Embryonic facial prominence (tissue), 1 donor: Measurements from ENCODE around the gene RHEB.
"Not testable (repeated sequence)": the region's sequence is repeated elsewhere in the genome, so short reads cannot be mapped to it uniquely, and the experiment has no call there.

Experiments
- DNase-seq: peaks from one replicate; pipeline ENCODE4 v3.0.0-alpha.2; 2016; ENCODE audit errors: extremely low spot score

The RHEB gene

DNA sequence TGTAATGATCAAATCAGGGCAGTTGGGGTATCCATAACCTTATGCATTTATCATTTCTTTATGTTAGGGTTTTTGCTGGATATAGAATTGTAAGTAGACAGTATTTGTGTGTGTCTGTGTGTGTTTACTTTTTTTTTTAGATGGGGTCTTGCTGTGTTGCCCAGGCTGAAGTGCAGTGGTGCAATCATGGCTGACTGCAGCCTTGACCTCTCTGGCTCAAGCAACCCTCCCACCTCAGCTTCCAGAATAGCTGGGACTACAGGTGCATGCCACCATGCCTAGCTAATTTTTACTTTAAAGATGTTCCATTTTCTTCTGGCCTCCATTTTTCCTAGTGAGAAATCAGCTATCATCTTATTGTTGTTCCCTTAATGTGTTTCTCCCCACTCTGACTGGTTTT, 10.1 kb upstream of the RHEB start:
- DNase-seq, result no peak

- DNase-seq, result no peak
These were observed 5.2 kb upstream of the RHEB start for GRCh38 chr7:151524845-151525244.

DNA sequence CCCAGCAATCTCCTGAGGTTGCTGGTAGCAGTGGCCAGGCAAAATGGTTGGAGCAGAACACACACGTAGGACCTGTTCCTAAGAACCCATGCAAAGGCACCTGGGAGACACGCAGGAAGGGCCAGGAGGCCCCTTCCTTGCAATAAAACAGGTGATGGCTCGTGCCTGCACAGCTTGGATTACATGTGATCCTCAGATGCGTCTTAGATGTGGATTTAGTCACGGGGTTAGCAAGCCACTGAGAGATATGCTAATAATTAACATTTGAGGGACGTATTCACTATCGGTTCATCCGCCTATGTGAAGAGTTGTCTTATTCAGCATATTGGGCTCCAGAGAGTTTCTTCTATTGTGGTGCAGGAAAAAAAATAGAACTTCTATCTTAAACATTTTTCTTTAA, 4.6 kb upstream of the RHEB start:
- no peak for DNase-seq

DNA sequence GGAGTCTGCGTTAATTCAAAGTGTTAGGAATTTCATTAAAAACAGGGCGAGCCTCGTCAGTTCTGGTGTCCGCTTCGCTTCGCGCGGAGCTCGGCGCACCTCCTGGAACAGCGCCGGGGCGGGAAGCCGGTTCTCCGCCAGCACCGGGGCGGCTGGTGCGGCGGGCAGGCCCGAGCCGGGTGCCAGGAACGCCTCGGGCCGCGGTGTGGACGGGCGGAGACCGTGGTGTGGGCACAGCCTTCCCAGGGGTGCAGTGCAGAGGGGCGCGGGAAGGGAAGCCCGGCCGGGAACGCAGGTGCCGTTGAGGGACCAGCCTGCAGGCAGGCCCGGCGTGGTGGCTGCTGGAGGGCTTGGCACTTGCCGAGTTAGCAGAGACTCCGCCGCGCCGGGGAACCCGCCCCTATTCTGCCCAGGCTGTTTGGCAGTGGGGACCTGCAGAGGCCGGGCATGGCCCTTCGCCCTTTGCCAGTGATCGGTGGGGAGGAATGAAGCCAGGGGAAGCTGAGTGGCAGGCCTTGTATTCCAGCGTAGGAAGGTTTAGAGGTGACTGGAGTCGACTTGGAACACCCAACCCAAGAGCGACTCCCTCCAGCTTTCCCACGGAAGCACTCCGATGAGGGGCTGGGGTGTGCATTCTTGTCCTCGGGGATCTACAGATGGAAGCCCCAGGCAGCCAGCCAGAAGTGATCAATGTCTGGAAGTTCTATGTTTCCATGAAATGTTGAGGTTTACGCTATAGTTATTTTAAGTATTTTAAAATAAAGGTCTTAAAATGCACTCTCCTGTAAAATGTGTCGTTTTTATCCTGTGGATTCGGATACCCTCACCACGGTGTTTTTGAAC, 945 bp upstream of the RHEB start:
- no peak for DNase-seq

DNA sequence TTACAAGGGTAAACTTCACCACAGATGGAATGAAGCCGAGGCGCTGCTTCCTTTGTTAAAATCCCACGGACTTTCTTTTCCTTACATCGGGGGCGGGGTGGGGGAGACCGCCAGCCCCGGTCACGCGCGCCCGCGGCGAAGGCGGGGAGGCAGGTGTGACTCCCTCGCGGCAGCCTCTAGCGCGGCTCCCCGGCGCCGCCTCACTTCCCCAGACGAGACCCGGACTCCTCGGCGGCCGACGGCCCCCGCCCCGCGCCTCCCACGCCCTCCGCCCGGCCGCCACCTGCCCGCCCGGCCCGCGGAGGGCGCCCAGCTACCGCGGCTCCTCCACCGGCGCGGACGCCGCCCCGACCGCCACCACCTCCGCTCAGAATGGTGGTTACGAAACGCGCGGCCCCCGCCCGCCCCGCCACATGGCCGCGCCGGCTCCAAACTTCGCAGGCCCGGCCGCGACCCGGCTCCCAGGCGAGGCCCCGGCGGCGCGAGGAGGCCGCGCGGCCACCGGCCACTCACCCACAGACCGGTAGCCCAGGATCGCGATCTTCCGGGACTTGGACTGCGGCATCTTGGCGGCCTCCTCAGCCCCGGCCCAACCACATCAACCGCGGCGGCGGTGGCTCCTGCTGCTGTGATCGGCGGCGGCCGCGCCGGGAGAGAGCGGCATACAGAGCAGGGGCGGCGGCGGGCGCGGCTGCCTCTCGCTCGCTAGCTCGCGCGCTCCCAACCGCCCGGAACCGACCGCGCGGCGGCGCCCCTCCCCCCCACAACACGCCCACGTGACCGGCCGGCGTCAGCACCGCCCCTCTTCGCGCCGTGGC, 539 bp downstream of the RHEB start:
- DNase-seq, result not testable (repeated sequence)

DNA sequence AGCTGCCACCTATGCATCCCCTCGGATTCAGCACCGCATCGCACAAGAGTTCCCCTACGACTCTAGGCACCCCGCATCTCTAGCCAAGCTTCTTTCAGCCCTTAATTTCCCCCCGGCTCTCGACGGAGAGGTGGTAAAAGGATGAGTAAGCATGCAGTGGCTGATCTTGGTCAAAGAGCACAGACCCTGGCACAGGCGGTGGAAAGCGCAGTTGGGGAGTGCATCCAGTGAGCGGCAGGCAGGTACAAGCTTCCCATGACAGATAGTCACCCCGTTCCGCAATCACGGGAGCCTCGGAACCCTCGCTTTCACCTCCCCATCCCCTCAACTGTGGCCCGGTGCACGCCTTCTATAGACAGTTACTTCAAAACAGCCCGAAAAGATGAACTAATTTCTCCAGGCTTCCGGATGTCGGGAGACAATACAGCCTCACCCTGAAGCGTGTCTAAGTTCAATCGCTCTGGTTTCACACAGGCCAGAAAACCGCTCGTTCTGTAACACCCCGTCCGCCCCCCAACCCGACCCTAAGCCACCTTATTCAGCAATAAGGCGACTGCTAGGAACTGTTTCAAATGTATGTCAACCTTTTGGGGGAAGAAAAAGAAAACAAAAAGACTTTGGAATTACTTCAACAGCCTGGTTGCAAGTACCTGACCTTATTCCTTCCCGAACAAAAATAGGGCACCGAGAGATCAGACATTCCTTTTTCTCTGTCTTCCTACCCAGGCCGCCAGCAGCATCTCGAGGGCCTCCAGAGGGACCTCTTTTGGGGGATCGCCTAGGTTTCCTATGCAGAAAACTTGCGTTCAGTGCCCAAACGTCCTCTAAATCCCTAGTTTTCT, 1.4 kb downstream of the RHEB start:
- DNase-seq, result no peak

GRCh38 chr7:151517601-151518104, 2.0 kb downstream of the RHEB start:
- DNase-seq, result no peak

GRCh38 chr7:151515276-151515565, 4.5 kb downstream of the RHEB start:
- no peak for DNase-seq

- DNase-seq, result no peak
These were observed 5.0 kb downstream of the RHEB start for GRCh38 chr7:151514461-151515275.

- DNase-seq, result no peak
These were observed 6.6 kb downstream of the RHEB start for GRCh38 chr7:151513133-151513532.

- DNase-seq, result no peak
These were observed 7.3 kb downstream of the RHEB start for GRCh38 chr7:151512353-151512752.

DNA sequence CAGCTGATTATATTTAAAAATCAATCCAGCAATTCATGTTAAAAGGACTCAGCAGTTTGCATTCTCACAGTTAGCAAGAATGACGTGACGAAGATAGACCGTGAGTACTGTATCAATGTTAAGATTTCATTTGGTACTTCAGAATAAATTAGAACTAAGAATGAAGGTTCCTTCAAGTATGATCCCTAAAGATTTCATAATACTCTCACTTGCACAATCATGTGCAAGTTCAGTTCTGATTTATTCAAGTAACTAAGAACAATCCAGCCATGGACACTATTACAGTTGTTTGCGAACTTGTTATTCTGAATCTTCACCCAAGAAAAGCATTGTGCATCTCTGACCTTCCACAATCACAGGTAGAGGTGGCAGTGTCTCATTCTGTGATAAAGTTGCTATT, 7.7 kb downstream of the RHEB start:
- no peak for DNase-seq

DNA sequence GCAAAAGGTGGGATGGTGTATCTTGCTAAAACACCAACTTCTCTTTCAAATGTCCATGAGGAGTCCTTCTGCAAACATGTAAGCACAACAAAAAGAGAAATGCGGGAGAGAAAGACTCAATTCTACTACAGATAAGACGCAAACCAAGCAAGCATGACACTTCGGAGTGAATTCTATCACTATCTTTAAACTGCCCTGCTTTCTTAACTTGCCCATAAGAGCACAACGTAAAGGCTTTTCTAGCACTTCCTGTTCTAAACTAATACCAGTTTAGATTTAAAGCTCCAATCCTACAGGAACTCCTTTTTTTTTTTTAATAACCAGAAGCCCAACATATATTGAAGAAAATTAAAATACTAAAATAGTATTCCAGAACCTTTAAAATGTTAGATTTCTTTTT, 8.4 kb downstream of the RHEB start:
- no peak for DNase-seq

GRCh38 chr7:151509670-151510333, 9.9 kb downstream of the RHEB start:
- no peak for DNase-seq

GRCh38 chr7:151508991-151509390, 10.7 kb downstream of the RHEB start:
- DNase-seq, result no peak

GRCh38 chr7:151507806-151508205, 11.9 kb downstream of the RHEB start:
- DNase-seq, result no peak

- DNase-seq, result no peak
These were observed 12.8 kb downstream of the RHEB start for GRCh38 chr7:151506901-151507382.

- no peak for DNase-seq
These were observed 13.7 kb downstream of the RHEB start for GRCh38 chr7:151505836-151506468.

DNA sequence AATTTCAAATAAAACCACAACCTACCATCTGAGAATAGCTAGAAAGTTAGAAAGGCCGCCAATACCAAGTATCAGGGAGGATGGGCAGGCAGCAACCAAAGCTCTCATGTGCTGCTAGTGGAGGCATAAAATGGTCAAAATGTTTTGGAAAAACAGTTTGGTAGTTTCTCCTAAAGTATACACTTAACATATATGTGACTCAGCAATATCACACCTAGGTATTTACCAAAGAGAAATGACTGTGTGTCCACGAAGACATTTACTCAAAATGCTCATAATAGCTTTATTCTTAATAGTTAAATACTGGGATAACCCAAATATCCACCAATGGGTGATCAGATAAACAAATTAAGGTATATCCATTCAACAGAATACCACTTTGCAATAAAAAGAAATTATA, 14.3 kb downstream of the RHEB start:
- no peak for DNase-seq

GRCh38 chr7:151504715-151505326, 14.9 kb downstream of the RHEB start:
- no peak for DNase-seq
